ENCODE results near the gene SH3RF2. TPM values are rescaled to one million over a fixed set of nuclear protein-coding genes. Genes with fewer than 3 reads are reported as not detected.

Gene SH3RF2
- total and polyA plus RNA-seq, 9 of the 15 experiments (the other 6 are each of a cell fraction or from before 2014, with no cell fraction given): 0.05 TPM; not detected in 8

DNA sequence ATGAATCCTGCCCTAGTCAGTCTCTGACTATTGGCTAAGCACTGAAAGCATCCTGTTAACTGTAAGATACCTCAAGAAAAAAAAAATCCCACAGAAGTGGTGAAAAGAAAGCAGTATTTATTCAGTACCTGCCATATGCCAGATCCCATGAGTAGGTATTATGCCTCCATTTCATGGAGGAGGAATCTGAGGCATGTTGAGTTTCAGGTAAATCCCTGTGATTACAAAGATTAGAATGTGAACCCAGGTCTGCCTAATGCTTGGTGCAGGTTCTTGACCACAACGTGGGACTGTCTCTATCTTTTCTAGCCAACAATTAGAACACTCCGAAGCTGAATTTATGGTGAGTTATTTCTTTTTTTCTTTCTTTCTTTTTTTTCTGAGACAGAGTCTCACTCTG, 30.9 kb downstream of the SH3RF2 start:
- no peak for TF ChIP-seq RBM17 (IDR thresholded peaks at IDR 0.05; ENCODE audit: borderline replicate concordance, low read depth, low read length)
- no peak for TF ChIP-seq ZFP36 (IDR thresholded peaks at IDR 0.05; ENCODE audit: low read depth, low read length, partially characterized antibody)
- no peak for TF ChIP-seq KAT2B (IDR thresholded peaks at IDR 0.05; ENCODE audit: low read depth, low read length)
- TF ChIP-seq, protein P1, sequence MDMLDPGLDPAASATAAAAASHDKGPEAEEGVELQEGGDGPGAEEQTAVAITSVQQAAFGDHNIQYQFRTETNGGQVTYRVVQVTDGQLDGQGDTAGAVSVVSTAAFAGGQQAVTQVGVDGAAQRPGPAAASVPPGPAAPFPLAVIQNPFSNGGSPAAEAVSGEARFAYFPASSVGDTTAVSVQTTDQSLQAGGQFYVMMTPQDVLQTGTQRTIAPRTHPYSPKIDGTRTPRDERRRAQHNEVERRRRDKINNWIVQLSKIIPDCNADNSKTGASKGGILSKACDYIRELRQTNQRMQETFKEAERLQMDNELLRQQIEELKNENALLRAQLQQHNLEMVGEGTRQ (CRISPR knock-in tag; IDR thresholded peaks at IDR 0.05): no peak
- H3K79me2 ChIP-seq (ENCODE audit: control insufficient read depth, insufficient read depth, low read length): no peaks in the 10 kb centered on the region
- in situ Hi-C loops (cut with MboI): no loop called here
- no peak overlapping the region for H2AFZ ChIP-seq (ENCODE audit: low read depth, low read length)
- DNase-seq (ENCODE audit: extremely low read depth in 1 of 4, low spot score in 3 of 4) (no peak), ATAC-seq (no peak), FAIRE-seq (no peak)
- no peaks in the 10 kb centered on the region for H3K9me1 ChIP-seq (ENCODE audit: control insufficient read depth, insufficient read depth, low read length)
- H3K4me2 ChIP-seq (ENCODE audit: insufficient read depth, low read length): no peak overlapping the region
- no peaks in the 10 kb centered on the region for H3K36me3 ChIP-seq (ENCODE audit: control insufficient read depth, insufficient read depth, low read length)
- POLR2A ChIA-PET: no interaction called here
- H3K4me1 ChIP-seq (replicated peaks in 1 of 2; ENCODE audit: control insufficient read depth in 2 of 2, insufficient read depth in 2 of 2, low read length in 2 of 2): no peaks in the 10 kb centered on the region
- no peaks in the 10 kb centered on the region; a peak in 1 of 5 replicates for H3K27me3 ChIP-seq (ENCODE audit: control insufficient read depth in 2 of 2, insufficient read depth in 2 of 2, low read length in 2 of 2)
- no peak overlapping the region for H3K4me3 ChIP-seq
- H3K9ac ChIP-seq (ENCODE audit: insufficient read depth in 1 of 2, low read depth in 2 of 2, low read length in 2 of 2): no peak overlapping the region
- no peak overlapping the region for H3K27ac ChIP-seq (ENCODE audit: extremely low read depth, low read depth, low read length)
- CTCF ChIA-PET (ENCODE audit: low intra/inter-chr PET ratio): no interaction called here
- H4K20me1 ChIP-seq (replicated peaks; ENCODE audit: control insufficient read depth, insufficient read depth, low read length): no peaks in the 10 kb centered on the region
- intact Hi-C loops (cut with micrococcal nuclease): no loop called here
- WGBS (ENCODE audit: insufficient coverage, low coverage, missing lambda C conversion rate): 0% methylated on average over 2 of the region's 2 CpGs
- no peaks in the 10 kb centered on the region for H3K9me3 ChIP-seq (replicated peaks; ENCODE audit: control insufficient read depth, insufficient read depth, low read depth, low read length)
- BruUV-seq (replicated peaks): no TSS peak

All from K562 (cell line).